ENCODE measurements around the gene ST6GALNAC3.

ST6GALNAC3 gene

GRCh38 chr1:76677416-76678405 lies 603.2 kb downstream of the ST6GALNAC3 start:
- TF ChIP-seq ZFX (IDR thresholded peaks at IDR 0.05; ENCODE audit: borderline replicate concordance) (no peak), CTCF (IDR thresholded peaks at IDR 0.05) (no peak)
- H3K27ac ChIP-seq, result no peak overlapping the region

- TF ChIP-seq CTCF (IDR thresholded peaks at IDR 0.05), result no peak
- no peak for TF ChIP-seq ZFX (IDR thresholded peaks at IDR 0.05; ENCODE audit: borderline replicate concordance)
- H3K27ac ChIP-seq, result no peak overlapping the region
Measured at GRCh38 chr1:76679534-76680152, 605.1 kb downstream of the ST6GALNAC3 start.

DNA sequence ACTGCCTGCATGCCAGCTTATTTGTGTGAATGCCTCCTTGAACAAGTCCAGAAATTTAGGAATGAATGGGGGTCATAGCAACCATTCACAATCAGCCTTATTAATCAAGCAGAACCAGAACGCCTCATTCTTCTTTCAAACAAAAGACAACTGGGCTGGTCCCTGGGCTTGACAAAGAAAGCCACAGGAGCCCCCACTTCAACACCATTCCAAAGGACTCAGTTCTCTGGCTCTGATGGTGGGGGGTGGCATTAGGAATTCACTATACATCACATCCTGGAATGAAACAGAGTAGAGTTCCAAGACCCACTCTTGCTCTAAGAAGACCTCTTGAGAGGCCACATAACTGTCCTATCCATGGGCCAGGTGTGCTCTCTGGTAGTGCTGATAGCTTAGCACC lies 606.1 kb downstream of the ST6GALNAC3 start:
- no peak for TF ChIP-seq ZFX (IDR thresholded peaks at IDR 0.05; ENCODE audit: borderline replicate concordance)
- TF ChIP-seq CTCF (IDR thresholded peaks at IDR 0.05), result no peak
- no peak overlapping the region for H3K27ac ChIP-seq

GRCh38 chr1:76682138-76682537 lies 607.6 kb downstream of the ST6GALNAC3 start:
- TF ChIP-seq CTCF (IDR thresholded peaks at IDR 0.05), result no peak
- TF ChIP-seq ZFX (IDR thresholded peaks at IDR 0.05; ENCODE audit: borderline replicate concordance), result no peak
- H3K27ac ChIP-seq, result no peak overlapping the region

All from 22Rv1 (cell line).